Measurements from ENCODE around the gene TOR1A. TPM values are rescaled to one million over a fixed set of nuclear protein-coding genes. Genes with fewer than 3 reads are reported as not detected.

The TOR1A gene
- total and polyA plus RNA-seq, 2 experiments from 2014 or later = 44.8 to 50.4 TPM

- Histone ChIP-seq H3K9me3 (ENCODE audit: low read depth) (no peaks in the 10 kb centered on the region), H3K9me2 (replicated peaks; ENCODE audit: insufficient read depth) (no peaks in the 10 kb centered on the region), H3K36me3 (replicated peaks; ENCODE audit: insufficient read depth, low read depth) (no peaks in the 10 kb centered on the region), H3K79me2 (no peaks in the 10 kb centered on the region), H3K27ac (no peak overlapping the region), H3K27me3 (no peaks in the 10 kb centered on the region), H3K4me3 (no peak overlapping the region), H2AFZ (no peak overlapping the region), H3K4me1 (ENCODE audit: insufficient read depth) (peaks cover 6% of the 10 kb centered on the region), H3K4me2 (no peak overlapping the region), H4K20me1 (ENCODE audit: insufficient read depth, poor library complexity, severe bottlenecking) (no peaks in the 10 kb centered on the region)
- DNase-seq (ENCODE audit: low spot score) = no peak
- WGBS (ENCODE audit: low lambda C conversion rate, missing lambda C conversion rate) = 95% methylated on average over 17 of the region's 17 CpGs
- TF ChIP-seq CTCF (IDR thresholded peaks at IDR 0.05; ENCODE audit: poor library complexity) (no peak), EZH2phosphoT487 (IDR thresholded peaks at IDR 0.05; ENCODE audit: low read depth, severe bottlenecking, unreplicated experiment) (no peak), EZH2 (IDR thresholded peaks at IDR 0.05; ENCODE audit: borderline replicate concordance) (no peak)
These were observed 9.3 kb downstream of the TOR1A start for GRCh38 chr9:129814432-129815223.

- no peak for DNase-seq (ENCODE audit: low spot score)
- TF ChIP-seq EZH2phosphoT487 (IDR thresholded peaks at IDR 0.05; ENCODE audit: low read depth, severe bottlenecking, unreplicated experiment) (no peak), CTCF (IDR thresholded peaks at IDR 0.05; ENCODE audit: poor library complexity) (no peak), EZH2 (IDR thresholded peaks at IDR 0.05; ENCODE audit: borderline replicate concordance) (no peak)
- WGBS (ENCODE audit: low lambda C conversion rate, missing lambda C conversion rate) = 92% methylated on average over 9 of the region's 9 CpGs
- H3K9me3 ChIP-seq (ENCODE audit: low read depth) = no peaks in the 10 kb centered on the region
- H3K27me3 ChIP-seq = no peaks in the 10 kb centered on the region
- H3K36me3 ChIP-seq (replicated peaks; ENCODE audit: insufficient read depth, low read depth) = no peaks in the 10 kb centered on the region
- no peak overlapping the region for H3K4me2 ChIP-seq
- no peak overlapping the region for H3K4me3 ChIP-seq
- H3K9me2 ChIP-seq (replicated peaks; ENCODE audit: insufficient read depth) = no peaks in the 10 kb centered on the region
- H3K79me2 ChIP-seq = no peaks in the 10 kb centered on the region
- no peaks in the 10 kb centered on the region for H4K20me1 ChIP-seq (ENCODE audit: insufficient read depth, poor library complexity, severe bottlenecking)
- peaks cover 6% of the 10 kb centered on the region for H3K4me1 ChIP-seq (ENCODE audit: insufficient read depth)
- no peak overlapping the region for H3K27ac ChIP-seq
- no peak overlapping the region for H2AFZ ChIP-seq
These were observed 10.3 kb downstream of the TOR1A start for GRCh38 chr9:129813661-129814060.

GRCh38 chr9:129812385-129812784 is 11.6 kb downstream of the TOR1A start:
- Histone ChIP-seq H3K36me3 (replicated peaks; ENCODE audit: insufficient read depth, low read depth) (no peaks in the 10 kb centered on the region), H4K20me1 (ENCODE audit: insufficient read depth, poor library complexity, severe bottlenecking) (no peaks in the 10 kb centered on the region), H3K9me2 (replicated peaks; ENCODE audit: insufficient read depth) (no peaks in the 10 kb centered on the region), H3K79me2 (peaks cover 2% of the 10 kb centered on the region), H3K9me3 (ENCODE audit: low read depth) (no peaks in the 10 kb centered on the region), H3K27ac (peak overlapping the region; percentile 41), H3K4me3 (no peak overlapping the region), H3K4me1 (ENCODE audit: insufficient read depth) (peaks cover 6% of the 10 kb centered on the region), H3K27me3 (no peaks in the 10 kb centered on the region), H3K4me2 (no peak overlapping the region), H2AFZ (no peak overlapping the region)
- 97% methylated on average over 9 of the region's 9 CpGs for WGBS (ENCODE audit: low lambda C conversion rate, missing lambda C conversion rate)
- no peak for DNase-seq (ENCODE audit: low spot score)
- no peak for TF ChIP-seq CTCF (IDR thresholded peaks at IDR 0.05; ENCODE audit: poor library complexity)
- TF ChIP-seq EZH2 (IDR thresholded peaks at IDR 0.05; ENCODE audit: borderline replicate concordance) = no peak
- no peak for TF ChIP-seq EZH2phosphoT487 (IDR thresholded peaks at IDR 0.05; ENCODE audit: low read depth, severe bottlenecking, unreplicated experiment)
